ENCODE results near the gene ITM2C. TPM values are rescaled to one million over a fixed set of nuclear protein-coding genes. Genes with fewer than 3 reads are reported as not detected.
A peak's percentile ranks its signal among the peaks of the same experiment; 100 is the strongest.

Gene ITM2C
- total and polyA plus RNA-seq, 2 of the 8 experiments (the other 6 are each of a cell fraction or from before 2014, with no cell fraction given), result 362 to 742 TPM

DNA sequence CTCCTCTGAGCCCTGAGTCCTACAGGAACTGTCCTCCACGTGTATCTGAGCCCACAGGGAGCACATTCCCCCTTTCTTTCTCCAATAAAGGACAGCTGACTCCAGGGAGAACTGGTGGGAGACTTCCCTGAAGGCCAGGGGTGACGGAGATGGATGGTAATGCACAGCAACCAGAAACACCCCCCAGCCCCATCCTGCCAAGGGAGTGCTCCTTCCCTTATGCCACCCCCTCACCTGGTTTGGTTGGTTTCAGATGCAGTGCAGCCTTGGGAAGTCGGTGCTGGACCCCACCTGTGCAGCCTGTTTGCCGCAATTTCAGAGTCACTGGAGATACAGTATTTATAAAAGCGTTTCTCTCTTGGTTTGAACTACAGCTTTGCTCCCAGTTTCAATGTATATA, 36.3 kb downstream of the ITM2C start:
- H3K27ac ChIP-seq (ENCODE audit: low read depth, low read length), result no peak overlapping the region
- TF ChIP-seq GABPA (IDR thresholded peaks at IDR 0.05; ENCODE audit: borderline replicate concordance, insufficient read depth, low read length) (no peak), SP2 (IDR thresholded peaks at IDR 0.05; ENCODE audit: low read length) (no peak), NANOG (IDR thresholded peaks at IDR 0.05; ENCODE audit: insufficient read depth, low read depth, low read length, poor library complexity, severe bottlenecking) (no peak), RBBP5 (IDR thresholded peaks at IDR 0.05; ENCODE audit: borderline replicate concordance, low read depth, low read length) (no peak), GTF2F1 (IDR thresholded peaks at IDR 0.05; ENCODE audit: borderline replicate concordance, low read depth, low read length) (no peak), SAP30 (IDR thresholded peaks at IDR 0.05; ENCODE audit: insufficient read depth, insufficient replicate concordance, low read length) (no peak)
- DNase-seq (ENCODE audit: low read depth in 1 of 2, low spot score in 2 of 2), result no peak
- 70% methylated on average over 5 of the region's 5 CpGs; no CpG with 5 or more reads in 1 of the 2 experiments for WGBS, 2 experiments (ENCODE audit: extremely low coverage in 1 of 2, insufficient coverage in 1 of 2, insufficient read length in 1 of 2, insufficient replicate concordance in 2 of 2, low coverage in 1 of 2, low lambda C conversion rate in 2 of 2, missing lambda C conversion rate in 1 of 2)
- H3K18ac ChIP-seq (ENCODE audit: extremely low read depth, low read length), result no peak overlapping the region
- H3K4me3 ChIP-seq (ENCODE audit: extremely low read depth in 1 of 4, insufficient read depth in 2 of 4, low read depth in 3 of 4, low read length in 4 of 4), result no peak overlapping the region
- no peaks in the 10 kb centered on the region for H3K9me3 ChIP-seq (ENCODE audit: insufficient read depth in 2 of 2, low read depth in 1 of 2, low read length in 1 of 2)
- peaks cover 7 to 32% (median 18%) of the 10 kb centered on the region in 4 experiments for H3K4me1 ChIP-seq (replicated peaks in 1 of 4; ENCODE audit: control insufficient read depth in 3 of 4, insufficient read depth in 4 of 4, low read length in 3 of 4)
- no peak overlapping the region for H2AFZ ChIP-seq (ENCODE audit: low read length)
- H4K8ac ChIP-seq (ENCODE audit: extremely low read depth, insufficient read depth, low read length), result no peak overlapping the region
- no peak for FAIRE-seq
- no peak overlapping the region; the same call in 1 of the 2 replicates for H2BK5ac ChIP-seq (ENCODE audit: low read depth, low read length)
- H2BK15ac ChIP-seq (ENCODE audit: low read length), result no peak overlapping the region; the same call in 1 of the 2 replicates
- no peak overlapping the region for H4K91ac ChIP-seq (replicated peaks; ENCODE audit: insufficient read length, low read length)
- no peaks in the 10 kb centered on the region for H3K79me2 ChIP-seq (ENCODE audit: control insufficient read depth in 1 of 2, insufficient read depth in 2 of 2, low read length in 2 of 2)
- no peak overlapping the region for H3K9ac ChIP-seq (replicated peaks in 1 of 4; ENCODE audit: extremely low read depth in 1 of 4, low read depth in 3 of 4, low read length in 3 of 4)
- no peaks in the 10 kb centered on the region for H3K79me1 ChIP-seq (ENCODE audit: low read depth, low read length)
- no peak overlapping the region for H2AK5ac ChIP-seq (ENCODE audit: low read depth, low read length)
- no peaks in the 10 kb centered on the region for H4K20me1 ChIP-seq (replicated peaks in 1 of 2; ENCODE audit: control insufficient read depth in 1 of 2, insufficient read depth in 2 of 2, low read length in 2 of 2)
- no peak overlapping the region for H3K14ac ChIP-seq (ENCODE audit: insufficient read length)
- H2BK120ac ChIP-seq (replicated peaks; ENCODE audit: low read depth, low read length), result no peak overlapping the region
- no peak overlapping the region for H3K23ac ChIP-seq (ENCODE audit: insufficient read length)
- CTCF ChIA-PET (ENCODE audit: partially characterized antibody), result interaction anchor here (0.9 to 21.7 kb wide), 14 partner anchors 9 to 152 kb away, joined by 3 to 332 read pairs (median 7); partner anchors contain the start of genes GPR55 and ITM2C
- H3K23me2 ChIP-seq (ENCODE audit: low read depth, low read length), result no peaks in the 10 kb centered on the region
- no peak overlapping the region for H4K5ac ChIP-seq (ENCODE audit: insufficient read length, low read depth, low read length)
- no peak overlapping the region for H3K4me2 ChIP-seq (ENCODE audit: insufficient read depth in 1 of 2, low read depth in 2 of 2, low read length in 2 of 2)
- H3K4ac ChIP-seq (replicated peaks; ENCODE audit: insufficient read length, low read depth, low read length), result no peak overlapping the region
- POLR2A ChIA-PET (ENCODE audit: partially characterized antibody), result interaction anchor here (0.8 to 2.1 kb wide), 2 partner anchors 24 to 563 kb away, joined by 4 to 7 read pairs; partner anchors contain the start of gene NCL
- no peak overlapping the region for H2BK20ac ChIP-seq (ENCODE audit: low read length)
- no peaks in the 10 kb centered on the region for H3K36me3 ChIP-seq (ENCODE audit: control insufficient read depth in 2 of 4, insufficient read depth in 4 of 4, low read length in 3 of 4)
- peaks cover 0 to 13% (median 0%) of the 10 kb centered on the region in 4 experiments; a peak in 3 of 7 replicates for H3K27me3 ChIP-seq (replicated peaks in 1 of 4; ENCODE audit: control insufficient read depth in 3 of 4, extremely low read depth in 1 of 4, insufficient read depth in 3 of 4, low read length in 3 of 4)
- H2BK12ac ChIP-seq (ENCODE audit: low read depth, low read length), result peak overlapping the region; percentile 62; the same call in 1 of the 2 replicates
- H3K56ac ChIP-seq (replicated peaks; ENCODE audit: insufficient read length, low read depth, low read length), result no peak overlapping the region
